DMS79 treated with DMSO at 0.1 percent for 48 hours (cell line): ENCODE results near the gene RUNX3.
"Not testable (repeated sequence)": the region's sequence is repeated elsewhere in the genome, so short reads cannot be mapped to it uniquely, and the experiment has no call there.

Source experiments
- DNase-seq: peaks from one replicate; lab custom pipeline; 2025; lab: John Stamatoyannopoulos, UW

The RUNX3 gene

DNA sequence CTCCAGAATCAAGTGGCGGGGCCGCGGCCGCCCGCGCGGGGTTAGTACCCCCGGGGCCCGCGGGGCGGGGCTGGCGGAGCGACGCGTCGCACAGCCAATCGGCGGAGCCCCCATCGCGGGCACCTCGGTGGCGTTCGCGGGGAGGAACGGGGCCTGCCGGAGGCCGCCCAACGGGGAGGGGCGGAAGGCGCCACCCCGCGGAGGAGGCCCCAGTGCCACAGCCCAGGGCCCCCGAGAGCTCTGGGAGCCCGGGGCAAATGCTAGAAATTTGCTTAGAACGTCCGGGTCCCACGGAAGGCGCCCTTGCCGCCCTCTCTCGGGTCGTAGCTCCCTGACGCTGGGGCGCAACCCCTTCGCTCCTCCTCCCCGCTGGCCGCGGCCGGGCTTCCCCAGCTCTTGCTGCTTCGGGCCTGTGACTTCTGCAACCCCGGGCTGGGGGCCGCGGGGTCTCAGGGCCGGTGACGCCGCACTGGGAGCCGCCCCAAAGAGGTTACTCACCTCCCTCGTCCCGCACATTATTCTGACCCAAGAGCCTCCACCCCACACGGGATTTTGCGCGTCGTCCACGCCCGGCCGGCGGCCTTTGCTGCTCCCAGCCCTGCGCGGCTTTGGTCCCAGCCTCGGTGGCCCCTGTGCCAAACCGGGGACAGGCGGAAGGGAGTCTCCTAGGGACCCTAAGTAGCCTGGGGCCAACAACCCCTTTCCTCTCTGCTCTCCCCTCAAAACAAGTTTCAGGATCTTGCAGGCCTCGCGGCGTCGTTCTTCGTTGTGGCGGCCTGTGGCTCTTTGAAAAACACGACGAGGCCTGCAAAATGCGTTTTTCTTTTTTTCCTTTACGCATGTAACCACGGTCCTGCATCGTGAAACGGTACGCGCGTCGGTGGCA, at the start of gene RUNX3:
RUNX3 (minus strand) TSS at position 17 of the 886 bp plus-strand sequence. CDS start 408 bp downstream, outside the sequence.
- peak; percentile 66 for DNase-seq

DNA sequence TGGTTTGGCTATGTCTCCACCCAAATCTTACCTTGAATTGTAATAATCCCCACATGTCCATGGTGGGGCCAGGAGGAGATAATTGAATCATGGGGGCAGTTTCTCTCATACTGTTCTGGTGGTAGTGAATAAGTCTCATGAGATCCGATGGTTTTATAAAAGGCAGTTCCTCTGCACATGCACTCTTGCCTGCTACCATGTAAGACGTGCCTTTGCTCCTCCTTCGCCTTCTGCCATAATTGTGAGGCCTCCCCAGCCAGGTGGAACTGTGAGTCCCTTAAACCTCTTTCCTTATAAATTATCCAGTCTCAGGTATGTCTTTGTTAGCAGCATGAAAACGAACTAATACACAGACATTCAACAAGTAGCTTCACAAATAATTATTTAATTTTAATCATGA, 49.2 kb upstream of the RUNX3 start:
- DNase-seq, result not testable (repeated sequence)

DNA sequence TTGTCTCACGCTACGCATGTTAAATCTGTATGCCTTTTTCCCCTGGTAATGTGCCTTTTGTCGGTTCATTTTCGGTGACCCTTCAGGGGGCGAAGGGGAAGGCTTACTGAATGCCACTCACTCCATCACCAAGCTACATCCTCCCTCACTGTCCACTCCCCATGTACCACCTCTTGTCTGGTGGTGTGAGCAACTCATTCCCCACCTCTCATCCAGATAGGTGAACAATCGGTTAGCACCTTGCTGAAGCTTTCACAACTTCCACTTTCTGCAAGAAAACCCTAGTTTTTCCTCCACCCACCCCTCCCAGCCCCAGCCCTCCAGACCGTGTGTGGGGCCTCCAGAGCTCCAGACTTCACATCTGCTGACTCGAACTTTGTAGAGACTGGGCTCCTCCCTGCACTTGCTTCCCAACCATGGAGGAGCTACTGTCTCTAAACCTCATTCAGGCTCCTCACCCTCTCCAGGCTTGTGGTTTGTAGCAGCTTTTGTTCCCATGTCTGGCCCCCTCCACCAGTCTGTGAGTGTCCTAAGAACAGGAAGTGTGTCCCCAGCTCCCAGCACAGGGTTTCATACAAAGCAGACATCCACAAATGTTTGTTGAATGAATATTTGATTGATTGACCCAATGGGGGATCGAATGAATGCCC, 48.4 kb upstream of the RUNX3 start:
- no peak for DNase-seq

DNA sequence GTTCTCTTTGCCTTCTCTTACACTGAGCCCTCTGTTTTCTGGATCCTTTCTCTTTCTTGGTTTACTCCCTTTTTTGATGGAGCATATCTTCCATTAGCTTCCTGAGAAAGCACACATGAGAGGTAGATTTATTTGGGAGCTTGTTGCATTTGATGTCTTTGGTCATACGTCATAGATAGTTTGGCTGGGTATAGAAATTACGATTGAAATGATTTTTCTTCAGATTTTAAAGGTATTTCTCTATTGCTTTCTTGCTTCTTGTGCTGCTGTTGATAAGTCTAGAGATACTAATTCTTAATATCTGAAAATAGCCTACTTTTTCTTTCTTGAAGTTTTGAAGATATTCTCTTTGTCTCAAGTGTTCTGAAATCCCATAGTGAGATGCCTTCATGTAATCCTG, 45.3 kb upstream of the RUNX3 start:
- DNase-seq, result no peak

DNA sequence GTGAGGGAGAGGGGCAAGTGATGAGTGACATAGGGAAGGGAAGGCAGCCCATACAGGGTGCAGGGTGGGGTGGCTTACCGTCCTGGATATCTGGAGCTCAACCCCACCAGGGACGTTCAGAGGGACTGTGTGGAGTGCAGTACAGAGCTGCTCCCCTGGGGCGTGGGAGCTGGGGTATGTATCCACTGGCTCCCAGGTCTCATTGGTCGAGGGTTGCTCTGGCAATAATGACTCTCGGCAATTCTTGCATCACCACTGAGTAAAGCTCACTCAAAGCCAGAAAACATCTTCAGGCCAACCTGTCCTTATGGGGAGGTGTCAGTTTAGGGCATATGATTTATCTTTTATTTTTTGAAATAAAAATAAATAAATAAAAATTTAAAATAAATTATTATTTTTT, 43.2 kb upstream of the RUNX3 start:
- no peak for DNase-seq

DNA sequence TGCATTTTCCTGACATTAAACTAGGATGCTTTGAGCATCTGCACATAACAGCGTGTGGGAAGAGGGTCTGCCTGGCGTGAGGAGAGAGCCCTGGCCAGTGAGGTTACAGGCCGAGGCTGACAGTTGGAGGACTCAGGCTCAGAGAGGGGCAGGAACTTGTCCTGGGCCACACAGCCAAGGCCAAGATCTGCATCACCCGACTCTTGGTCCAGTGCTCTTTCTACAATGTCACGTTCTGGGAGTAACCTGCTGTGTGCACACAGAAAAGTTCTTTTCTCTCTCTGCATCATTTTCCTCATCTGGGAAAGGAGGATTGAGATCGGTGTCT, 42.8 kb upstream of the RUNX3 start:
- DNase-seq, result no peak

DNA sequence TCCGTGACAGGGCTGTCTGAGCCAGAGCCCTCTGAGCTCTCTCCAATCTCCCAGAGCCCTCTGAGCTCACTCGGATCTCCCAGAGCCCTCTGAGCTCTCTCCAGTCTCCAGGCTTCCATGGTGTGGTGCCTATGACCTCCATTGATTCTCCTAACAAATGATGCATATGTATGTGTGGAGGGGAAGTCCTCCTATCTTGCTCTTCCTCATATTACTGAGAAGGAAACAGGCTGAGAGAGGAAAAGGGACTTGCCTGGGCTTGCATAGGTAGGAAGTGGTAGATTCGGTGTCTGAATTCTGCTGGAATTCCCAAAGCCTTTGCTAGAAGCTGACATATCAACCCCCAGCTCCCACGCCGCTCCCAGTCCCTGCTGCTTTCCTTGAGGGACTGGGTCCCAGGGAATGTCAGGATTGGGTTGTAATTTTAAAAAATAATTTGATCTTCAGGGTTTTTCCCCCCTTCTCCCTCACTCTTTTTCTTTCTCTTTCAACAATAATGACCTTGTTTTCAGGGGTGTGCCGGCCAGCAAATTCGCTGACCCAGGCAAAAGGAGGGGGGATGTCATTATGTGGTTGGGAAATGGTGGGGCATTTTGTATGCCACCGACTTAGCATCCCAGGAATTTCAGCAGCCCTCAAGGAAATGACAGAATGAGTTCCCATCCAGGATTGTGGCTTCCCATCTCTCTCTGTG, 42.3 kb upstream of the RUNX3 start:
- DNase-seq, result no peak

DNA sequence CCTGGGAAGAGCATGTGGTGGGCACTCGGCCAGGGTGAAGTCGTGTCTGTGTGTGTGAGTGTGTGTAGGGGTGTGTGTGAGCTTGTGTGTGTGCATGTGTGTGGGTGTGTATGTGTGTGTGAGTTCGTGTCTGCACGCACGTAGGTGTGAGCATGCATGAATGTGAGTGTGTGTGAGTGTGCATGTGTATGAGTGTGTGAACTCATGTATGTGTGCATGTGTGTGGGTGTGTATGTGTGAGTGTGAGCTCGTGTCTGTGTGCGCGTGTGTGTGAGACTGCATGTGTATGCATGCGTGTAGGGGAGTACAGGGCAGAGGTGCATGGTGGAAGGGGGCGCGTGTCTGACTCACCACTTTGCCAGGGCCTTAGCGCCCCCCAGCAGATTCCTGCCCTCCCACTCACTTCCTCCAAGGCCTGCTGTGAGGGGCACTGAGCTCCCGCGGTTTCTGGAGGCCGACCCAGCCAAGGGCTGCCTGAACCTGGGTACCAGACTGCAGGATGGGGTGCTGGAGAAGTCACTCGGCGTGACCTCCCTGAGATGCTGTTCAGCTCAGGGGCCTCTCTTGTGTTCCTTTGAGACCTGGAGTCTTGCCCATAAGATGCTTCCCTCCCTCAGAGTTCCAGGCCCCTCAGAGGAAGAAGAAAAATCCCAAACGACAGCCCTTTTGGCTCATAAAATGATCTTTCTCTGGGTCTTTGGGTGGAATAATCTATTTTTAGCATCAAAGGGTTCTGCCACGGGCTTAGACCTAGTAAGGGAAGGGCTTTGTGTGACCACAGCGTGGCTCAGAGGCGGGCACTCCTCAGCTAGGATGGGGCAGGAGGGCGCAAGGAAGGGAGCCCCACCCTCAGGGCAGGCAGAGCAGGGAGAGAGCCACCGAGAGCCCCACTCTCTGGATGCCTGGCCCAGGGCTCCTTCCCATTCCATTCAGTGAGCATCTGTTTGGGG, 41.1 kb upstream of the RUNX3 start:
- DNase-seq, result no peak

DNA sequence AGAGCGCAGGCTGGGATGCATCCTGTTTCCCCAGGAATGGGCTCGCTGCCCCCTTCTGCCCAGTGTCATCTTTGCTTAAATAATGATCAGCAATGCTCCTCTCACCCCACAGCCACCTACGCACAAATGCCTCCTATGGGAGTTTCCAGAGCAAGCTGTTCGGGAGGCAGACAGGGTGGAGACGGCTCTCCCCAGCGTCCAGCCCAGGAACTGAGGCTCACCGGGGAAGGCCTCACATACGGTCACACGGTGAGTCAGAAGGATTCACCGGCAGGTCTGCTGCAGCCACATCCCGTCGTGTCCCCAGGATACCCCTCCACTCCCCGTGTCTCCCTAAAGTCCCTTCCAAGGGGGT, 40.3 kb upstream of the RUNX3 start:
- DNase-seq, result no peak

DNA sequence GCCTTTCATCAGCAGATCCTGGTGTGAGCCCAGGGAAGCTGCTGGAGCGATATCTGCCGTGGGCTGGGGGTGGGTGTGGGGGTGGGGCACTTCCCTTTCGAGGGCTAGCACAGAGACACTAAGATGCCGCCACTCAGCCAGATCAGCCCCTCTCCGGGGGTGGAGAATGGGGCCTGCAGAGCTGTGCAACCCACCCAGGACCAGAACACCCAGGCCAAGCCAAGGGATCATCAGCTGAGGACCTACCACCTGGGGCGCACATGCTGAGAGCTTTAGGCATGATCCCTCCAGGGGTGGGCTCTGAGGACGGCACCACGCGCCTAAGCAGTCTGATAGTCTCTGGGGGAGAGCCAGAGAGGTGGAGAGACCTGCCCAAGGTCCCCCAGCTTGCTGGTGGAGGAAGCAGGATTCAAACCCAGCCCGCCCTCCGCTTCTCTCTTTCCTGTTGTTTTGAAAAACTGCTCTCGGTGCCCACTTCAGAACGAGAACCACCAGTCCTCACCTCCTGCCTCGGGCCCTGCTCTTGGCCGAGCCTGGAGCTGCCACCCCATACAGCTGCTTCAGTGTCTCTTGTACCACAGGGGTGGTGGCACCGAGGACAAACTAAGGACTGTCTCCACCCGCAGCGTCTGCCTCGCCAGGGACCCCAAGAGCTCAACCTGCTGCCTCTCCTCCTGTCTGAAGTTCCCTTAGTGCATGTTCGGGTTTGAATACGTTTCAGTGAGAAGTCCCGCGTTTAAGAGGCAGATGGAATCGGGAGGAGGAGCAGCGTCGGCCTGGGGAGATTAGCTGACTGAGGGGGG, 39.7 kb upstream of the RUNX3 start:
- no peak for DNase-seq

DNA sequence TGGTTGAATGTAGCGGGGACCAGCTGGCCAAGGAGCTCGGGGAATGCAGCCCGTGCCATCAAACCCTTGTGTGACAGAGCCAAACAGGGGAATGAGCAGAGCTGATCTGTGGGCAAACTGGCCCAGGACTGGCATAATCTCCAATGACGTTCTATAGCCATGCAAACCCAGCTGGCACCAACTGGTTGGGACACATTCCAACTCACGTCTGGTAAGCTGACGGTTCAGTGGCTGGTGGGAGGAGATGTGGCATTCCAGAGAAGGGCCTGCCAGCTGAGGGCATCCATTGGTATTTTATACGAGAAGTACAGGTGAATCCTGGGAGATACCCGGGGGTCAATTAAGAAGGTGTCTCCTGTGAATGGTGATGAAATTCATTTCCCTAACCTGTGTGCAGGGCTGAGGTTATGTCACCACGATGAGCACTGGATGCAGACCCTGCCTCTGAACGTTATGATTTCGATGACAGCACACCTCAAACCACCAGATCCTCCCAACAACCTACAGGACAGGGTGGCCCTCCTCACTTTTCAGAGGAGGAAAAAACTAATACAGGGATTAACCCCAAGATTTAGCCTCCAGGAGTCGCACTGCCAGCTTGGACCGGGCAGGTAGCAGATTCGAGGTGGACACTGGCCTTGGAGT, 39.0 kb upstream of the RUNX3 start:
- no peak for DNase-seq

DNA sequence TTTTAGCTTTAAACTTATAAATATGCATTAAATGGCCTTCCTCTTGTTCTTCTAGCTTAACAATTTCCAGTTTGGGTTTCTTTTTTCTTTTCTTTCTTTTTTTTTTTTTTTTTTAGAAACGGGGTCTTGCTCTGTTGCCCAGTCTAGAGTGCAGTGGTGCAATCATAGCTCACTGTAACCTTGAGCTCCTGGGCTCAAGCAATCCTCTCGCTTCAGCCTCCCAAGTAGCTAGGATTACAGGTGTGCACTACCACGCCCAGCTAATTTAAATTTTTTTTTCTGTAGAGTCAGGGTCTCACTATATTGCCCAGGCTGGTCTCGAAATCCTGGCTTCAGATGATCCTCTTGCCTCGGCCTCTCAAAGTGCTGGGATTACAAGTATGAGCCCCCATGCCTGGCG, 37.9 kb upstream of the RUNX3 start:
- DNase-seq, result no peak

DNA sequence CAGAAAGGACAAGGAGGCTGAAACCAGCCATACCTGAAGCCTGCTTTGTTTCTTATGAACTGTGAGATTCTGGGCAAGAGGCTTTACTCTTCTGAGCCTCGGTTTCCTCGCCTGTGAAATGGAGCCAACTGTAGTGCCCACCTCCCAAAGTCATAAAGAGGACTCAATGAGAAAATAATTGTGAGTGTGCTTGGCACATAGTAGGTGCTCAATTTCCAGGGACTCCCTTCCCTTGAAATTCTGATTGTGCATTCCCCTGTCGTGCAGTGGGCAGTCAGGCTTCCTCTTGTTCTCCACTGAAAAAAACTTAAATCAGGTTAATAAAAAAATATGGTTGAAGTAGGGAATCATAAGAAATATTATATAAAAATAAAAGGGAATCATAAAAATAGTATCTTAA, 37.5 kb upstream of the RUNX3 start:
- DNase-seq, result no peak

DNA sequence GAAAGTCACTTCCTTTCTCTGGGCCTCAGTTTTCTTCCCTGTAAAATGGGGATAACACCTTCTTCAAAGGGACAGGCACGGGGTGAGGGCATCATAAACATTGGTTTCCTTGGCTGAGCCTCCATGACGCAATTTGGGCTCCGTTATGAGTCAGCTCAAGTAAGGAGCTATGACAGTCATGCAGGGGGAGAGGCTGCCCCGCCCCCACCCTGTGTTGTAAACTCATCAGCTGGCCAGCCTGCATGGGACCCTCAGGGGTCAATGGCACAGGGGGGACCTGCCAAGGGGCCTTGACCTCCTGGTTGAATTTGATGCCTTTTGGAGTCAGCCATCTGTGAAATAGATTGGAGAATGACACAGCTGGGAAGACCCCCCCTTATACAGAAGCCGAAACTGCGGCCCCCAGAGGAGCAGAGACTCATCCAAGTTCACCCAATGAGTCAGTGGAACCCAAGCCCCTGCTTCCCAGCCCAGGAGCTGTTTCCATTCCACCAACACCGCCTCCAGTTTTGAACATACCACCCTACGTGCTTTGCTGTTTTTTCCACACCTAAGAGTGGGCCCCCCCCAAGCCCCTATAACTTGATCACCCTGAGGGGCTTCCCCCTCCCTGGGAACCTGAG, 36.8 kb upstream of the RUNX3 start:
- no peak for DNase-seq

DNA sequence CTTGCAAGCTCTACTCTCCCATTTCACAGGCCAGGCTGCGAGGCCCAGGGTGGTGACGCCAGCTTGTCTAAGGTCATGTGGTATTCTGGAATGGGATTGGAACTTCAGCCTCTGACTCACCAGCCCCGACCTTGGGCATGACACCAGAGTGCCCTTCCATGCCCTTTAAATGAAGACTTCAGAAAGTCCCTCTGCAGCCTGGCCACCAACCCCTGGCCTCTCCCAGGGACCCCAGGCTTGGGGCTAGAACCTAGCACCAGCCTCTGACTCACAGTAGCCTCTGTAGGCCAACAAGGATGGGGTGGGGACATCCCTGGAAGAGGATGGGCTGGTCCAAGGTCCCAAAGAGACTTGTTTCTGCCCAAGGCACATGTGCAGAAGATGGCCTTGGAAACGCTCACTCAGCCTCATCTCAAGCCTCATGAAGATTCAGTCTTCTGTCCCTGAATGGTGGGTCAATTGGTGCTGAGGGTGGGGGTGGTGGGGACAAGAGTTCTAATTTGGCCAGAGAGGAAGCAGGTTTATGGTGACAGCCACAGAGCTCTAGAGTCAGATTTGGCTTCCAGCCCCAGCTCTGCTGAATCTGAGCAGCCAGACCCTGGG, 36.1 kb upstream of the RUNX3 start:
- DNase-seq, result no peak

DNA sequence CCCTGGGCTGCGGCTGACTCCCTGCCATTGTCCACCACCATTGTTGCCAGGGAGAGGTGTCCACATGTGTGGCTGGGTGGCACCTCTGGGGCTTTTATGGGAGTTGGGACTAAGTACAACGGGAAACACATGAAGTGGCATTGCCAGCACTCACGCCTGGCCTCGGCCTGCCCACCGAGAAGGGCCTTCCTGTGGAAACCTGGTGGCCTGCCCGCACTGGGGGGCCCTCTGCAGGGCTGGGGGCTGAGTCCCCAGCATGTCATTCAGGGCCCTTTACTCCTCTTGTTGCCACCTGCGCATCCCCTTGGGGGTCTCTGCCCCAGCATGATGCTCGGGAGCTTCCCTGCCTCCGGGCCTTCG, 35.5 kb upstream of the RUNX3 start:
- no peak for DNase-seq

DNA sequence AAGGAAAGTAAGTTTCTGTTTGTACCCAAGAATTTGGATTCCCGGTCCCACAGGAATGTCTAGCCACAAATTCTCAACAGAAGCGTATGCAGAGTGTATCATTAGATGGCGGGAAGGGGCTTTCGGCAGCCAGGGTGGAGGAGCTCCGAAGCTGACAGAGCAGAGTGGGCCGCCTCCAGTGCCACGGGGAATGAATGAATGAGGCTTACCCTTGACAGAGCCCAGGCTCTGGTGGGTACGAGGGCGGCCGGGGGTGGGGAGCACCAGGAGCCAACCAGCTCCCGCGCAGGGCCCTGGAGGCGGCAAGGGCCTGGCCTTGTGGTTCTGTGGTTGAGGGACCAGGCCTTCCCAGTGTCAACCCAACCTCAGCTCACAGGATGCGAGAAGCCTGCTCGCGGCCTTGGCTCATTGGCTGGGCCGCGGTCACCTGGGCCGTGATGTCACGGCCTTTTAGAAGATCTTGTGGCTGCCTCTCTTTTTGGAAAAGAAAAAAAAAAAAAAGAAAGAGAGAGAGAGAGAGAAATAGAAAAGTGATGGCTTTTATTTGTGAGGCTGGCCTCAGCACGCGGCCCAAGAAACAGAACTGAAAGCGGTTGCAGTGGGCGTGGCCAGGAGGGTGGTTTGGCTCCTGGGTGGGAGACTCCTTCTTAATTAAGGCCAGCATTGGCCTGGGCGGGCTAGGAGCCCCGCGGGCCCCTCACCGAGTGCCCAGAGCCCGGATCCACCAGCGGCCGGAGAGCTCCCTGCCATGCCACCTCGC, 34.9 kb upstream of the RUNX3 start:
- no peak for DNase-seq

DNA sequence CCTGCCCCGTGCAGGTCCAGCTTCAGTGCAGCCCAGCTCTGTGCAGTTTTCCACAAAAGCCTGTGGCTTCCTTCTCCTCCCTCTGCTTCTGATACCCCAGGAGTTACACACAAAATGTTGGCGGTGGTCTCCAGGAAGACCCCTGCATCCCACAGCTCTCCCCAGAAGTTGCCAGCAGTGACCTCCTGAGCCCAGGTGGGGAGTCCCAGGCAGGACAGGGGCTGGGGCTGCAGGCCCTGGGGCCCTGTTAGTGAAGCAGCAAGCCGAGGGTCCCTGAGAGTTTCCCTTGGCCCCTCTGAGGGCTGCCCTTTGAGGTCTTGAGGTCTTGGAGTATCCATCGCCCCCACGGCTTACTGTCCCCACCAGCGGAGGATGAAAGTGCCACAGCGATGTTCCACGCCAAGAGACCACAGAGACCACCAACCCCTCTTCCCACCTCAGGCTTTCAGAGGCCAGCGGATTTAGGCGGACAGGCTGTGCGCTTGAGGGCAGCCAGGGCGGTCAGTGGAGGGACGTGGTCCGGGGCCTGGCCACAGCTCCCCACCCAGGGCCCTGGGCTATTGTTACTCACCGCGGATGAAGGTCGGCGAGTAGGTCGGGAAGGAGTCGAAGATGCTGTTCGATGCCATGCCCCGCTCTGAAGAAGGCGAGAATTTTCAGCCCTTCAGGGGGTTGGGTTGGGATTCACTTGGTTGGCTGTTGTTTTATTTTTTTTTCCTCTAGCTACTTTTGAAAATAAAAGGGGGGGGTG, 34.0 kb upstream of the RUNX3 start:
- no peak for DNase-seq
